H1 (cell line): Measurements from ENCODE around the gene LRBA. TPM values are rescaled to one million over a fixed set of nuclear protein-coding genes. Genes with fewer than 3 reads are reported as not detected.

Experiments
- CTCF ChIA-PET: fragments of 300-600 bp; sonication (Branson Sonifier 250); formaldehyde crosslinking; loops from one replicate; lab custom pipeline; 2021; ENCODE audit not compliant: partially characterized antibody; lab: Charles Lee
- POLR2A ChIA-PET: fragments of 300-600 bp; sonication (Branson Sonifier 250); formaldehyde crosslinking; loops from one replicate; lab custom pipeline; 2021; ENCODE audit warnings: inconsistent platforms; ENCODE audit not compliant: partially characterized antibody; lab: Charles Lee
- DNase-seq, 2 experiments: peaks; one replicate each; pipeline versions ENCODE4 v3.0.0 to v3.0.0-alpha.2; 2010 to 2022; ENCODE audit warnings: low spot score in 2 of 2, low read depth in 1 of 2, mixed read lengths in 1 of 2
- FAIRE-seq: peaks from 2 replicates; lab custom pipeline; 2011; peaks lifted over from hg19 to GRCh38; lab: Jason Lieb, UNC
- H2AFZ ChIP-seq: 2 replicates; pipeline ENCODE4 v1.8.1; 2012; ENCODE audit warnings: low read length, inconsistent platforms
- H2AK5ac ChIP-seq: 2 replicates; pipeline ENCODE4 v1.6.1; 2013; ENCODE audit warnings: low read depth, low read length
- H2BK120ac ChIP-seq: replicated peaks from 2 replicates; pipeline ENCODE3; 2013; ENCODE audit warnings: low read depth, low read length, inconsistent platforms
- H2BK12ac ChIP-seq: 2 replicates; pipeline ENCODE4 v1.6.1; 2013; ENCODE audit warnings: low read depth, low read length
- H2BK15ac ChIP-seq: 2 replicates; pipeline ENCODE4 v1.6.1; 2013; ENCODE audit warnings: low read length
- H2BK20ac ChIP-seq: 2 replicates; pipeline ENCODE4 v1.6.1; 2013; ENCODE audit warnings: low read length
- H2BK5ac ChIP-seq: 2 replicates; pipeline ENCODE4 v1.6.1; 2013; ENCODE audit warnings: low read depth, low read length
- H3K14ac ChIP-seq: 2 replicates; pipeline ENCODE4 v1.6.1; 2013; ENCODE audit warnings: inconsistent platforms; ENCODE audit not compliant: insufficient read length
- H3K18ac ChIP-seq: 2 replicates; pipeline ENCODE4 v1.6.1; 2013; ENCODE audit warnings: low read length; ENCODE audit errors: extremely low read depth
- H3K23ac ChIP-seq: 2 replicates; pipeline ENCODE4 v1.6.1; 2013; ENCODE audit warnings: inconsistent platforms; ENCODE audit not compliant: insufficient read length
- H3K23me2 ChIP-seq: 2 replicates; pipeline ENCODE4 v1.6.1; 2013; ENCODE audit warnings: low read depth, low read length
- H3K27ac ChIP-seq: 2 replicates; pipeline ENCODE4 v1.6.1; 2011; ENCODE audit warnings: low read depth, low read length, inconsistent platforms
- H3K27me3 ChIP-seq, 4 experiments: replicated peaks in 1 of 4; 1 replicate in 1 of 4; 2 replicates in 3 of 4; pipeline versions ENCODE4 v1.6.1 to v1.8.1; 2011 to 2013; ENCODE audit warnings: low read length in 3 of 4, mild to moderate bottlenecking in 3 of 4, inconsistent platforms in 2 of 4, mixed read lengths in 2 of 4, moderate library complexity in 1 of 4; ENCODE audit not compliant: control insufficient read depth in 3 of 4, insufficient read depth in 3 of 4; ENCODE audit errors: extremely low read depth in 1 of 4
- H3K36me3 ChIP-seq, 4 experiments: 2 replicates each; pipeline versions ENCODE4 v1.6.1 to v1.8.1; 2011 to 2013; ENCODE audit warnings: mild to moderate bottlenecking in 4 of 4, low read length in 3 of 4, moderate library complexity in 2 of 4, control low read depth in 1 of 4, inconsistent platforms in 1 of 4; ENCODE audit not compliant: insufficient read depth in 4 of 4, control insufficient read depth in 2 of 4
- H3K4ac ChIP-seq: replicated peaks from 2 replicates; pipeline ENCODE3; 2013; ENCODE audit warnings: low read length, low read depth, mixed read lengths, inconsistent platforms; ENCODE audit not compliant: insufficient read length
- H3K4me1 ChIP-seq, 4 experiments: replicated peaks in 1 of 4; 1 replicate in 1 of 4; 2 replicates in 3 of 4; pipeline versions ENCODE4 v1.6.1 to v1.8.1; 2011 to 2013; ENCODE audit warnings: low read length in 3 of 4, inconsistent platforms in 2 of 4, mixed read lengths in 1 of 4; ENCODE audit not compliant: insufficient read depth in 4 of 4, control insufficient read depth in 3 of 4
- H3K4me2 ChIP-seq, 2 experiments: 2 replicates each; pipeline versions ENCODE4 v1.6.1 to v1.8.1; 2011 to 2013; ENCODE audit warnings: low read depth in 2 of 2, low read length in 2 of 2, control low read depth in 1 of 2, inconsistent platforms in 1 of 2, mild to moderate bottlenecking in 1 of 2; ENCODE audit not compliant: insufficient read depth in 1 of 2
- H3K4me3 ChIP-seq, 4 experiments: fragments of 200-600, 300-600 bp in 1 of 4; sonication (generic), shearing (Covaris generic), sonication (Bioruptor Twin) in 1 of 4; 2 replicates each; pipeline versions ENCODE4 v1.5.1 to v1.8.1; 2011 to 2016; ENCODE audit warnings: low read length in 4 of 4, low read depth in 3 of 4, control low read depth in 2 of 4, inconsistent platforms in 2 of 4, mild to moderate bottlenecking in 2 of 4, mixed read lengths in 1 of 4, moderate library complexity in 1 of 4; ENCODE audit not compliant: insufficient read depth in 2 of 4; ENCODE audit errors: extremely low read depth in 1 of 4
- H3K56ac ChIP-seq: replicated peaks from 2 replicates; pipeline ENCODE3; 2013; ENCODE audit warnings: low read depth, mild to moderate bottlenecking, mixed read lengths, low read length, inconsistent platforms; ENCODE audit not compliant: insufficient read length
- H3K79me1 ChIP-seq: 2 replicates; pipeline ENCODE4 v1.6.1; 2013; ENCODE audit warnings: low read depth, low read length, control low read depth
- H3K79me2 ChIP-seq, 2 experiments: 2 replicates each; pipeline versions ENCODE4 v1.6.1 to v1.8.1; 2012 to 2013; ENCODE audit warnings: low read length in 2 of 2, mild to moderate bottlenecking in 2 of 2, inconsistent platforms in 1 of 2; ENCODE audit not compliant: insufficient read depth in 2 of 2, control insufficient read depth in 1 of 2
- H3K9ac ChIP-seq, 4 experiments: replicated peaks in 1 of 4; 1 replicate in 1 of 4; 2 replicates in 3 of 4; pipeline versions ENCODE4 v1.6.1 to v1.8.1; 2011 to 2013; ENCODE audit warnings: low read depth in 3 of 4, low read length in 3 of 4, control low read depth in 2 of 4, mild to moderate bottlenecking in 2 of 4, moderate library complexity in 2 of 4, inconsistent platforms in 1 of 4; ENCODE audit errors: extremely low read depth in 1 of 4
- H3K9me3 ChIP-seq, 2 experiments: 2 replicates each; pipeline versions ENCODE4 v1.6.1 to v1.8.1; 2012 to 2013; ENCODE audit warnings: mild to moderate bottlenecking in 2 of 2, moderate library complexity in 2 of 2, control low read depth in 1 of 2, inconsistent platforms in 1 of 2, low read depth in 1 of 2, low read length in 1 of 2, mixed read lengths in 1 of 2; ENCODE audit not compliant: insufficient read depth in 2 of 2
- H4K20me1 ChIP-seq, 2 experiments: replicated peaks in 1 of 2; 2 replicates each; pipeline versions ENCODE3 to v1.8.1; 2011 to 2013; ENCODE audit warnings: inconsistent platforms in 2 of 2, low read length in 2 of 2, mild to moderate bottlenecking in 1 of 2; ENCODE audit not compliant: insufficient read depth in 2 of 2, control insufficient read depth in 1 of 2
- H4K5ac ChIP-seq: 2 replicates; pipeline ENCODE4 v1.6.1; 2013; ENCODE audit warnings: low read length, low read depth, mixed read lengths, inconsistent platforms; ENCODE audit not compliant: insufficient read length
- H4K8ac ChIP-seq: 2 replicates; pipeline ENCODE4 v1.8.0; 2013; ENCODE audit warnings: mild to moderate bottlenecking, moderate library complexity, low read length, inconsistent platforms; ENCODE audit not compliant: insufficient read depth; ENCODE audit errors: extremely low read depth
- H4K91ac ChIP-seq: replicated peaks from 2 replicates; pipeline ENCODE3; 2013; ENCODE audit warnings: low read length, mixed read lengths, inconsistent platforms; ENCODE audit not compliant: insufficient read length
- ATF2 ChIP-seq: IDR thresholded peaks from 2 replicates; pipeline ENCODE4 v1.6.1; 2012; ENCODE audit warnings: low read length, inconsistent platforms
- BACH1 ChIP-seq: IDR thresholded peaks from 2 replicates; pipeline ENCODE4 v1.6.1; 2012; ENCODE audit warnings: low read length, improper control_type of control experiment
- GABPA ChIP-seq: IDR thresholded peaks from 2 replicates; pipeline ENCODE4 v1.6.1; 2011; ENCODE audit warnings: mild to moderate bottlenecking, low read length, moderate library complexity, borderline replicate concordance; ENCODE audit not compliant: insufficient read depth
- WGBS, 2 experiments: shearing (Covaris generic) in 1 of 2; methylation state at CpG; one replicate each; pipeline versions ENCODE4 v1.1.6 to v1.1.7; 2013 to 2015; ENCODE audit warnings: low lambda C conversion rate in 2 of 2, mixed read lengths in 2 of 2, inconsistent platforms in 1 of 2, low coverage in 1 of 2, missing lambda C conversion rate in 1 of 2; ENCODE audit not compliant: insufficient replicate concordance in 2 of 2, insufficient coverage in 1 of 2, insufficient read length in 1 of 2; ENCODE audit errors: extremely low coverage in 1 of 2, missing lambda C conversion rate in 1 of 2; 5-methylcytosine and 5-hydroxymethylcytosine counted together
- polyA plus RNA-seq, 7 experiments: library from polyadenylated mRNA; depleted of rRNA in 3 of 7; stranded (reverse) in 5 of 7; unstranded in 2 of 7; fragments of >200 nt in 5 of 7; fragments of 200-250 nt in 2 of 7; gene quantifications; 1 replicate in 5 of 7; 2 replicates in 1 of 7; 4 replicates in 1 of 7; pipeline versions ENCODE4 v1.2.1 to v1.2.3, GENCODE V29; 2011 to 2013; ENCODE audit warnings: missing spikeins in 2 of 7, mixed read lengths in 2 of 7
- total RNA-seq: library from RNA; stranded (reverse); fragmentation: NEBNext Ultra II Directional; extraction: Animal tissue kit (Norgen Biotek cat#: 25700); gene quantifications from 2 replicates; pipeline ENCODE4 v1.2.1, GENCODE V29; 2021

The LRBA gene
- total and polyA plus RNA-seq, 2 of the 8 experiments (the other 6 are each of a cell fraction or from before 2014, with no cell fraction given) = 54.6 to 83.2 TPM

GRCh38 chr4:150306719-150307118 lies 708.4 kb downstream of the LRBA start:
- H2BK12ac ChIP-seq = no peak overlapping the region
- H4K20me1 ChIP-seq = no peaks in the 10 kb centered on the region
- H2AK5ac ChIP-seq = no peak overlapping the region
- H3K23ac ChIP-seq = no peak overlapping the region
- H3K23me2 ChIP-seq = no peaks in the 10 kb centered on the region
- CTCF ChIA-PET = interaction anchor here (2.3 kb wide), 1 partner anchor 12 kb away, joined by 6 read pairs; no protein-coding TSS in a partner anchor
- no peak overlapping the region for H4K8ac ChIP-seq
- no peak overlapping the region for H3K4me3 ChIP-seq
- no peak overlapping the region for H3K14ac ChIP-seq
- no peak overlapping the region for H2BK5ac ChIP-seq
- H3K27ac ChIP-seq = no peak overlapping the region
- TF ChIP-seq ATF2 = no peak
- TF ChIP-seq GABPA = no peak
- no peak for TF ChIP-seq BACH1
- WGBS, 2 experiments = 83% methylated on average over 1 of the region's 1 CpG; no CpG with 5 or more reads in 1 of the 2 experiments
- no peak overlapping the region for H3K4me2 ChIP-seq
- no peak overlapping the region for H2BK15ac ChIP-seq
- no peak overlapping the region for H3K18ac ChIP-seq
- H3K56ac ChIP-seq = no peak overlapping the region
- no peaks in the 10 kb centered on the region for H3K79me2 ChIP-seq
- POLR2A ChIA-PET = no interaction called here
- no peak overlapping the region for H4K5ac ChIP-seq
- H3K36me3 ChIP-seq = no peaks in the 10 kb centered on the region
- no peak overlapping the region for H3K4ac ChIP-seq
- no peaks in the 10 kb centered on the region for H3K9me3 ChIP-seq
- H2BK20ac ChIP-seq = no peak overlapping the region
- no peak for FAIRE-seq
- H2AFZ ChIP-seq = no peak overlapping the region
- H3K9ac ChIP-seq = no peak overlapping the region
- H3K4me1 ChIP-seq = no peaks in the 10 kb centered on the region
- no peaks in the 10 kb centered on the region for H3K27me3 ChIP-seq
- no peaks in the 10 kb centered on the region for H3K79me1 ChIP-seq
- DNase-seq = no peak
- no peak overlapping the region for H2BK120ac ChIP-seq
- no peak overlapping the region for H4K91ac ChIP-seq
